Daoy (cell line): ENCODE results near the gene ETS1. TPM values are rescaled to one million over a fixed set of nuclear protein-coding genes. Genes with fewer than 3 reads are reported as not detected.
A peak's percentile ranks its signal among the peaks of the same experiment; 100 is the strongest.

Source experiments
- DNase-seq: peaks from one replicate; pipeline ENCODE4 v3.0.0-alpha.2; 2015; ENCODE audit warnings: low read depth
- total RNA-seq: library from RNA; depleted of rRNA; stranded (reverse); fragments of >200 nt; shearing (Covaris generic); gene quantifications from 2 replicates; pipeline ENCODE4 v1.2.3, GENCODE V29; 2014

ETS1 gene
- total RNA-seq, 1 experiment from 2014 or later, result 70.7 TPM

- DNase-seq, result peak; percentile 62
Observed at GRCh38 chr11:128482512-128483191, 104.7 kb downstream of the ETS1 start.

GRCh38 chr11:128482092-128482491 is 105.3 kb downstream of the ETS1 start:
- DNase-seq, result no peak

- DNase-seq, result no peak
Observed at GRCh38 chr11:128481135-128481534, 106.2 kb downstream of the ETS1 start.

- no peak for DNase-seq
Observed at GRCh38 chr11:128480665-128481064, 106.7 kb downstream of the ETS1 start.

GRCh38 chr11:128480066-128480465 is 107.3 kb downstream of the ETS1 start:
- DNase-seq, result no peak

- DNase-seq, result no peak
Observed at GRCh38 chr11:128479144-128479543, 108.2 kb downstream of the ETS1 start.

- no peak for DNase-seq
Observed at GRCh38 chr11:128478305-128478704, 109.1 kb downstream of the ETS1 start.

- DNase-seq, result no peak
Observed at GRCh38 chr11:128477811-128478210, 109.5 kb downstream of the ETS1 start.

GRCh38 chr11:128477278-128477677 is 110.1 kb downstream of the ETS1 start:
- no peak for DNase-seq

GRCh38 chr11:128476729-128477128 is 110.6 kb downstream of the ETS1 start:
- no peak for DNase-seq

- DNase-seq, result no peak
Observed at GRCh38 chr11:128476049-128476448, 111.3 kb downstream of the ETS1 start.

- no peak for DNase-seq
Observed at GRCh38 chr11:128474036-128474874, 113.1 kb downstream of the ETS1 start.

- DNase-seq, result no peak
Observed at GRCh38 chr11:128473636-128474035, 113.7 kb downstream of the ETS1 start.

GRCh38 chr11:128472128-128473089 is 114.9 kb downstream of the ETS1 start:
- DNase-seq, result peak; percentile 76

- DNase-seq, result no peak
Observed at GRCh38 chr11:128471138-128471661, 116.2 kb downstream of the ETS1 start.

- peak; percentile 44 for DNase-seq
Observed at GRCh38 chr11:128470081-128470480, 117.3 kb downstream of the ETS1 start.

GRCh38 chr11:128469220-128469619 is 118.1 kb downstream of the ETS1 start:
- no peak for DNase-seq

GRCh38 chr11:128468111-128468510 is 119.2 kb downstream of the ETS1 start:
- DNase-seq, result no peak

- peak; percentile 97 for DNase-seq
Observed at GRCh38 chr11:128467610-128468041, 119.7 kb downstream of the ETS1 start.

- no peak for DNase-seq
Observed at GRCh38 chr11:128467041-128467440, 120.3 kb downstream of the ETS1 start.

- no peak for DNase-seq
Observed at GRCh38 chr11:128465946-128466705, 121.2 kb downstream of the ETS1 start.
